Renal cortex interstitium (tissue), 11 donors: ENCODE results near the gene FCER1G. TPM values are rescaled to one million over a fixed set of nuclear protein-coding genes. Genes with fewer than 3 reads are reported as not detected.
"Not testable (repeated sequence)": the region's sequence is repeated elsewhere in the genome, so short reads cannot be mapped to it uniquely, and the experiment has no call there.

Experiments
- DNase-seq, 11 donors: peaks; one replicate each; pipeline ENCODE4 v3.0.0-alpha.2; 2013; ENCODE audit warnings: low read depth in 9 of 11, low spot score in 4 of 11; ENCODE audit errors: extremely low read depth in 1 of 11
- polyA plus RNA-seq, 3 donors: library from polyadenylated mRNA; unstranded; fragments of 120-200 nt; gene quantifications; one replicate each; pipeline ENCODE4 v1.2.1, GENCODE V29; 2013; ENCODE audit not compliant: insufficient read length in 3 of 3

Gene FCER1G
- polyA plus RNA-seq, 3 donors = 12.3 to 14.8 (median 13.6) TPM

- DNase-seq = no peak
Measured at GRCh38 chr1:161250829-161251228, 35.7 kb downstream of the FCER1G start.

GRCh38 chr1:161251579-161251978, 36.5 kb downstream of the FCER1G start:
- DNase-seq = no peak

GRCh38 chr1:161255302-161255701, 40.2 kb downstream of the FCER1G start:
- DNase-seq = not testable (repeated sequence)

GRCh38 chr1:161255955-161256520, 40.9 kb downstream of the FCER1G start:
- DNase-seq = not testable (repeated sequence)

GRCh38 chr1:161257109-161257508, 42.0 kb downstream of the FCER1G start:
- not testable (repeated sequence) for DNase-seq

GRCh38 chr1:161258439-161259344, 43.6 kb downstream of the FCER1G start, which contains the start of gene PCP4L1:
Gene PCP4L1 (plus strand): TSS chr1:161258745. CDS start chr1:161258975, 230 bp downstream.
- peak in 10 of 11 donors; percentile 31 to 63 (median 48) for DNase-seq

GRCh38 chr1:161259345-161259702, 44.2 kb downstream of the FCER1G start:
- DNase-seq = no peak

GRCh38 chr1:161259765-161260164, 44.7 kb downstream of the FCER1G start:
- no peak for DNase-seq

- no peak for DNase-seq
Measured at GRCh38 chr1:161260376-161261260, 45.5 kb downstream of the FCER1G start.

- DNase-seq = no peak
Measured at GRCh38 chr1:161261261-161262235, 46.5 kb downstream of the FCER1G start.

- DNase-seq = no peak
Measured at GRCh38 chr1:161265305-161265704, 50.2 kb downstream of the FCER1G start.

- no peak for DNase-seq
Measured at GRCh38 chr1:161266202-161266601, 51.1 kb downstream of the FCER1G start.

- no peak for DNase-seq
Measured at GRCh38 chr1:161266836-161267235, 51.7 kb downstream of the FCER1G start.

GRCh38 chr1:161267321-161267720, 52.2 kb downstream of the FCER1G start:
- DNase-seq = no peak
